SU-DHL-6 (cell line): Measurements from ENCODE around the gene GLI2.

Experiments
- EZH2phosphoT487 ChIP-seq: fragments of 200-600 bp; sonication (generic), shearing (Covaris generic); conservative IDR thresholded peaks from 2 replicates; pipeline ENCODE4 v1.6.1; 2018; ENCODE audit warnings: mild to moderate bottlenecking, antibody characterized with exemption, low read length, moderate library complexity, mixed read lengths
- TF ChIP-seq, protein P1 (sequence below): fragments of 200-600 bp; sonication (generic); IDR thresholded peaks from one replicate; pipeline ENCODE4 v1.5.1; 2017; ENCODE audit warnings: antibody characterized with exemption, mild to moderate bottlenecking, low read length, moderate library complexity; ENCODE audit not compliant: insufficient read depth, poor library complexity, severe bottlenecking

- no peak for TF ChIP-seq EZH2phosphoT487
- TF ChIP-seq, protein P1, sequence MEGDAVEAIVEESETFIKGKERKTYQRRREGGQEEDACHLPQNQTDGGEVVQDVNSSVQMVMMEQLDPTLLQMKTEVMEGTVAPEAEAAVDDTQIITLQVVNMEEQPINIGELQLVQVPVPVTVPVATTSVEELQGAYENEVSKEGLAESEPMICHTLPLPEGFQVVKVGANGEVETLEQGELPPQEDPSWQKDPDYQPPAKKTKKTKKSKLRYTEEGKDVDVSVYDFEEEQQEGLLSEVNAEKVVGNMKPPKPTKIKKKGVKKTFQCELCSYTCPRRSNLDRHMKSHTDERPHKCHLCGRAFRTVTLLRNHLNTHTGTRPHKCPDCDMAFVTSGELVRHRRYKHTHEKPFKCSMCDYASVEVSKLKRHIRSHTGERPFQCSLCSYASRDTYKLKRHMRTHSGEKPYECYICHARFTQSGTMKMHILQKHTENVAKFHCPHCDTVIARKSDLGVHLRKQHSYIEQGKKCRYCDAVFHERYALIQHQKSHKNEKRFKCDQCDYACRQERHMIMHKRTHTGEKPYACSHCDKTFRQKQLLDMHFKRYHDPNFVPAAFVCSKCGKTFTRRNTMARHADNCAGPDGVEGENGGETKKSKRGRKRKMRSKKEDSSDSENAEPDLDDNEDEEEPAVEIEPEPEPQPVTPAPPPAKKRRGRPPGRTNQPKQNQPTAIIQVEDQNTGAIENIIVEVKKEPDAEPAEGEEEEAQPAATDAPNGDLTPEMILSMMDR, result no peak
Observed at GRCh38 chr2:120771781-120772208, 36.1 kb downstream of the GLI2 start.
